Activated CD8-positive, alpha-beta T cell treated with anti-CD3 and anti-CD28 coated beads for 36 hours (primary cell): Measurements from ENCODE around the gene ACTR2. TPM values are rescaled to one million over a fixed set of nuclear protein-coding genes. Genes with fewer than 3 reads are reported as not detected.
A peak's percentile ranks its signal among the peaks of the same experiment; 100 is the strongest.
"Not testable (repeated sequence)": the region's sequence is repeated elsewhere in the genome, so short reads cannot be mapped to it uniquely, and the experiment has no call there.

Experiments
- ATAC-seq: fragments of 200-7000 bp; cut with Tn5 transposase; one replicate; pipeline ENCODE4 v1.10.0; 2021; ENCODE audit warnings: mild to moderate bottlenecking, moderate library complexity
- CTCF ChIA-PET: fragments of 350-600 bp; sonication (Branson Sonifier 250); formaldehyde crosslinking; loops from one replicate; lab custom pipeline; 2021; ENCODE audit warnings: antibody characterized with exemption; lab: Charles Lee
- POLR2A ChIA-PET: fragments of 350-600 bp; sonication (Branson Sonifier 250); formaldehyde crosslinking; loops from one replicate; lab custom pipeline; 2021; ENCODE audit warnings: antibody characterized with exemption; lab: Charles Lee
- DNase-seq: peaks from one replicate; pipeline ENCODE4 v3.0.0-alpha.2; 2020
- H3K27ac Mint-ChIP-seq: one replicate; pipeline ENCODE4 v1.8.0; 2021; ENCODE audit warnings: mild to moderate bottlenecking, mixed read lengths
- H3K27me3 Mint-ChIP-seq: one replicate; pipeline ENCODE4 v1.8.0; 2021; ENCODE audit warnings: mixed read lengths
- H3K36me3 Mint-ChIP-seq: one replicate; pipeline ENCODE4 v1.8.0; 2021; ENCODE audit warnings: low read depth, mixed read lengths
- H3K4me1 Mint-ChIP-seq: one replicate; pipeline ENCODE4 v1.8.0; 2021; ENCODE audit warnings: low read depth, mixed read lengths
- H3K4me3 Mint-ChIP-seq: one replicate; pipeline ENCODE4 v1.8.0; 2021; ENCODE audit warnings: mild to moderate bottlenecking, moderate library complexity, mixed read lengths
- H3K9me3 Mint-ChIP-seq: one replicate; pipeline ENCODE4 v1.8.0; 2021; ENCODE audit warnings: mixed read lengths
- CTCF ChIP-seq: fragments of 200-600 bp; IDR thresholded peaks from one replicate; pipeline ENCODE4 v1.8.0; 2022; ENCODE audit warnings: antibody characterized with exemption, mild to moderate bottlenecking
- intact Hi-C: fragments of 100-400 bp; cut with micrococcal nuclease; formaldehyde crosslinking; loops from one replicate; pipeline ENCODE4 v1.10.0; 2022
- total RNA-seq, 2 experiments: library from RNA; stranded (reverse); gene quantifications; one replicate each; pipeline ENCODE4 v1.2.3, GENCODE V29; 2021

ACTR2 gene
- 100 to 1,000 TPM; 331 to 341 TPM for total RNA-seq

GRCh38 chr2:65227456-65228262 is at the start of gene ACTR2:
ACTR2 (plus strand) TSS chr2:65227831; CDS start chr2:65227910, 79 bp downstream.
- ATAC-seq, result peak; percentile 94
- peaks cover 22% of the 10 kb centered on the region for H3K36me3 Mint-ChIP-seq
- H3K4me3 Mint-ChIP-seq, result peak within 1 kb of the TSS; percentile 99
- no peaks in the 10 kb centered on the region for H3K27me3 Mint-ChIP-seq
- no peak for TF ChIP-seq CTCF
- ChIA-PET POLR2A (interaction anchor here (0.6 to 2.5 kb wide), 10 partner anchors 8 to 323 kb away, joined by 3 to 13 read pairs (median 4); partner anchors contain the start of gene RAB1A), CTCF (interaction anchor here (0.6 to 2.0 kb wide), 6 partner anchors 37 to 283 kb away, joined by 3 to 7 read pairs (median 4); partner anchors contain the start of gene RAB1A)
- peak; percentile 97 for DNase-seq
- no peaks in the 10 kb centered on the region for H3K9me3 Mint-ChIP-seq
- intact Hi-C loops, result no loop called here
- peak within 1 kb of the TSS; percentile 100 for H3K27ac Mint-ChIP-seq
- peaks cover 28% of the 10 kb centered on the region for H3K4me1 Mint-ChIP-seq

GRCh38 chr2:65182570-65182969 is 45.1 kb upstream of the ACTR2 start:
- no peak overlapping the region for H3K27ac Mint-ChIP-seq
- ChIA-PET POLR2A (interaction anchor here (0.7 kb wide), 1 partner anchor 9 kb away, joined by 3 read pairs; no protein-coding TSS in a partner anchor), CTCF (no interaction called here)
- no peak for TF ChIP-seq CTCF
- ATAC-seq, result no peak
- H3K36me3 Mint-ChIP-seq, result no peaks in the 10 kb centered on the region
- no peaks in the 10 kb centered on the region for H3K27me3 Mint-ChIP-seq
- no peak overlapping the region for H3K4me3 Mint-ChIP-seq
- H3K9me3 Mint-ChIP-seq, result no peaks in the 10 kb centered on the region
- H3K4me1 Mint-ChIP-seq, result peaks cover 4% of the 10 kb centered on the region
- intact Hi-C loops, result no loop called here
- no peak for DNase-seq

GRCh38 chr2:65183406-65183805 is 44.2 kb upstream of the ACTR2 start:
- ATAC-seq, H3K36me3 Mint-ChIP-seq, DNase-seq, H3K9me3 Mint-ChIP-seq, H3K4me1 Mint-ChIP-seq, H3K4me3 Mint-ChIP-seq, POLR2A ChIA-PET, H3K27ac Mint-ChIP-seq, intact Hi-C loops, H3K27me3 Mint-ChIP-seq, CTCF ChIA-PET: not testable (repeated sequence)

- H3K4me1 Mint-ChIP-seq, result peaks cover 4% of the 10 kb centered on the region
- no peak overlapping the region for H3K27ac Mint-ChIP-seq
- ATAC-seq (no peak), DNase-seq (no peak)
- H3K9me3 Mint-ChIP-seq, result no peaks in the 10 kb centered on the region
- ChIA-PET CTCF (interaction anchor here (0.7 to 3.3 kb wide), 6 partner anchors 16 to 267 kb away, joined by 3 to 35 read pairs (median 4); no protein-coding TSS in a partner anchor), POLR2A (interaction anchor here (0.6 kb wide), 1 partner anchor 1359 kb away, joined by 3 read pairs; no protein-coding TSS in a partner anchor)
- H3K4me3 Mint-ChIP-seq, result no peak overlapping the region
- no peaks in the 10 kb centered on the region for H3K36me3 Mint-ChIP-seq
- no peaks in the 10 kb centered on the region for H3K27me3 Mint-ChIP-seq
- TF ChIP-seq CTCF, result no peak
- intact Hi-C loops, result no loop called here
Observed at GRCh38 chr2:65185012-65185411, 42.6 kb upstream of the ACTR2 start.

GRCh38 chr2:65186093-65186868 is 41.4 kb upstream of the ACTR2 start:
- intact Hi-C loops, result no loop called here
- ChIA-PET POLR2A (no interaction called here), CTCF (interaction anchor here (0.7 to 3.3 kb wide), 29 partner anchors 8 to 381 kb away, joined by 3 to 35 read pairs (median 4); partner anchors contain the start of gene ACTR2)
- TF ChIP-seq CTCF, result no peak
- DNase-seq (no peak), ATAC-seq (no peak)
- Mint-ChIP-seq H3K4me3 (no peak overlapping the region), H3K27me3 (no peaks in the 10 kb centered on the region), H3K36me3 (no peaks in the 10 kb centered on the region), H3K27ac (no peak overlapping the region), H3K4me1 (peaks cover 4% of the 10 kb centered on the region), H3K9me3 (no peaks in the 10 kb centered on the region)
